Large intestine (tissue), 3 donors: ENCODE data around the gene DDX24. TPM values are rescaled to one million over a fixed set of nuclear protein-coding genes. Genes with fewer than 3 reads are reported as not detected.

Experiments
- DNase-seq, 2 donors: peaks; one replicate each; pipeline versions ENCODE4 v3.0.0 to v3.0.0-alpha.2; 2013
- H3K27ac ChIP-seq: one replicate; pipeline ENCODE4 v1.5.1; 2013; ENCODE audit warnings: low read length
- H3K27me3 ChIP-seq: 2 replicates; pipeline ENCODE4 v1.6.1; 2013; ENCODE audit warnings: low read length; ENCODE audit not compliant: control insufficient read depth, insufficient read depth
- H3K36me3 ChIP-seq: 2 replicates; pipeline ENCODE4 v1.6.1; 2013; ENCODE audit warnings: low read length; ENCODE audit not compliant: control insufficient read depth, insufficient read depth
- H3K4me1 ChIP-seq: one replicate; pipeline ENCODE4 v1.6.1; 2013; ENCODE audit warnings: low read length; ENCODE audit not compliant: control insufficient read depth, insufficient read depth
- H3K4me3 ChIP-seq: one replicate; pipeline ENCODE4 v1.5.1; 2013; ENCODE audit warnings: low read length
- H3K9me3 ChIP-seq: one replicate; pipeline ENCODE4 v1.6.1; 2013; ENCODE audit warnings: mild to moderate bottlenecking, low read depth, low read length, moderate library complexity; ENCODE audit not compliant: control insufficient read depth
- WGBS: methylation state at CpG from one replicate; pipeline ENCODE4 v1.1.5; 2013; ENCODE audit warnings: low lambda C conversion rate; ENCODE audit not compliant: insufficient coverage; 5-methylcytosine and 5-hydroxymethylcytosine counted together
- polyA plus RNA-seq: library from polyadenylated mRNA; unstranded; fragments of 120-200 nt; gene quantifications from one replicate; pipeline ENCODE4 v1.2.1, GENCODE V29; 2013

Gene DDX24
- polyA plus RNA-seq, 1 donor, result 109 TPM

DNA sequence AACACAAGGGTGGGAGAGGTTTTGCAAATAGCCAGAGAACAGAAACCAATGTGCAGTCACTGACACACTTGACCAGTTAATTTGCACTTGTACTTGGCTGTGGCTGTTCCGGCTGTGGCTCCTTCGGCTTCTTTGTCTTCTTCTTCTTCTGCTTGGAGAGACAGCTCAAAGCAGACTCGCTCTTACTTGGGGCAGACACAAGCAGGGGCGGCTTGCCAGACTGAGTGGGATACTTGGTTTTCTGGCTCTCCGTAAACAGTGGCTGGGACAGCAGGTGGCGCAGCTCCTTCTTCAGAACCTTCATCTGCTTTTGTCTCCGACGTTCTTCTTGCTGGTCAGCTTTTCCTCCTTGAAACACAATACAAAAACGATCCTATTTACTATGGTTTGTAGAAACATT is 29.9 kb downstream of the DDX24 start:
- Histone ChIP-seq H3K27me3 (no peaks in the 10 kb centered on the region), H3K36me3 (peaks cover 91% of the 10 kb centered on the region), H3K9me3 (no peaks in the 10 kb centered on the region), H3K27ac (no peak overlapping the region), H3K4me1 (no peaks in the 10 kb centered on the region), H3K4me3 (no peak overlapping the region)
- DNase-seq, result peak in 1 of 2 donors; percentile 30
- WGBS, result 43% methylated on average over 4 of the region's 9 CpGs

GRCh38 chr14:94050231-94050880 is 30.6 kb downstream of the DDX24 start:
- H3K4me1 ChIP-seq, result no peaks in the 10 kb centered on the region
- peaks cover 91% of the 10 kb centered on the region for H3K36me3 ChIP-seq
- no peak for DNase-seq
- H3K9me3 ChIP-seq, result no peaks in the 10 kb centered on the region
- no CpG with 5 or more reads among the region's 6 CpGs for WGBS
- no peaks in the 10 kb centered on the region for H3K27me3 ChIP-seq
- H3K27ac ChIP-seq, result no peak overlapping the region
- H3K4me3 ChIP-seq, result no peak overlapping the region

DNA sequence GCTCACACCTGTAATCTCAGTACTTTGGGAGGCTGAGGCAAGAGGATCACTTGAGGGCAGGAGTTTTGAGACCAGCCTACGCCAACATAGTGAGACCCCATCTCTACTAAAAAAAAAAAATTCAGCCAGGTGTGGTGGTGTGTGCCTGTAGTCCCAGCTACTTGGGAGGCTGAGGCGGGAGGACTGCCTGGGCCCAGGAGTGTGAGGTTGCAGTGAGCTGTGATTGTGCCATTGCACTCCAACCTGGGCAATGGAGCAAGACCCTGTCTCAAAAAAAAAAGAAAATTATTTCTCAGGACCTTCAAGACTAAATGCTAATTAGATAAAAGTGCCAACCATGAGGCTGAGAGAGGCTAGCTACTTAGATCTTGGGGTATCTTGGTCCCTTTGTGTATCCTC is 31.4 kb downstream of the DDX24 start:
- no CpG with 5 or more reads among the region's 2 CpGs for WGBS
- Histone ChIP-seq H3K27ac (no peak overlapping the region), H3K36me3 (peaks cover 86% of the 10 kb centered on the region), H3K9me3 (no peaks in the 10 kb centered on the region), H3K27me3 (no peaks in the 10 kb centered on the region), H3K4me3 (no peak overlapping the region), H3K4me1 (no peaks in the 10 kb centered on the region)
- DNase-seq, result no peak

GRCh38 chr14:94048691-94049624 is 32.0 kb downstream of the DDX24 start:
- Histone ChIP-seq H3K4me3 (no peak overlapping the region), H3K27ac (no peak overlapping the region), H3K27me3 (no peaks in the 10 kb centered on the region), H3K4me1 (no peaks in the 10 kb centered on the region), H3K36me3 (peaks cover 85% of the 10 kb centered on the region), H3K9me3 (no peaks in the 10 kb centered on the region)
- DNase-seq, result no peak
- WGBS, result no CpG with 5 or more reads among the region's 10 CpGs

DNA sequence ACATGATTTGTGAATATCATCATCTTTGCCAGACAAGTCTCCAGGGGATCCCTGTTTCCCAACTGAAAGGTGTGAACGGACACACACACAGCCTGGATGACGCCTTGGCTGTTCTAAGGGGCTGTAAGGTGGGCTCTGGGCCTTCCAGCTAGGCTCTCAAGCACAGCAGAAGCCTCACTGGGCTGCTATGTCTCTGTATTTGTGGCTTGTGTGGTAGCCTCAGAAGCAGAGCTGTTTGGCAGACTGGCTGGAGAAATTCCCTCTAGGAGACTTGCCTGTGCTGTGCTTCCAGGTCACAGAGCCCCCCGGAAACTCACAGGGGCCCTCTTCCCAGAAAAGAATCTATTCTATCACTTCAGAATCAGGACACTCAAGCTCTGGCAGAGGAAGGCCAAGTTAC is 33.4 kb downstream of the DDX24 start:
- Histone ChIP-seq H3K9me3 (no peaks in the 10 kb centered on the region), H3K27ac (no peak overlapping the region), H3K4me3 (no peak overlapping the region), H3K27me3 (no peaks in the 10 kb centered on the region), H3K4me1 (no peaks in the 10 kb centered on the region), H3K36me3 (peaks cover 83% of the 10 kb centered on the region)
- no peak for DNase-seq
- no CpG with 5 or more reads among the region's 3 CpGs for WGBS

- Histone ChIP-seq H3K27ac (no peak overlapping the region), H3K27me3 (no peaks in the 10 kb centered on the region), H3K4me3 (no peak overlapping the region), H3K9me3 (no peaks in the 10 kb centered on the region), H3K36me3 (peaks cover 75% of the 10 kb centered on the region), H3K4me1 (no peaks in the 10 kb centered on the region)
- no CpG with 5 or more reads among the region's 7 CpGs for WGBS
- DNase-seq, result no peak
These were observed 34.2 kb downstream of the DDX24 start for GRCh38 chr14:94046696-94047250.

- Histone ChIP-seq H3K27ac (no peak overlapping the region), H3K4me1 (no peaks in the 10 kb centered on the region), H3K27me3 (no peaks in the 10 kb centered on the region), H3K36me3 (peaks cover 64% of the 10 kb centered on the region), H3K9me3 (no peaks in the 10 kb centered on the region), H3K4me3 (no peak overlapping the region)
- DNase-seq, result no peak
- no CpG with 5 or more reads among the region's 19 CpGs for WGBS
These were observed 35.2 kb downstream of the DDX24 start for GRCh38 chr14:94045563-94046345.

GRCh38 chr14:94045101-94045500 is 35.9 kb downstream of the DDX24 start:
- Histone ChIP-seq H3K27me3 (no peaks in the 10 kb centered on the region), H3K4me1 (no peaks in the 10 kb centered on the region), H3K9me3 (no peaks in the 10 kb centered on the region), H3K4me3 (no peak overlapping the region), H3K27ac (no peak overlapping the region), H3K36me3 (peaks cover 60% of the 10 kb centered on the region)
- no CpG with 5 or more reads among the region's 8 CpGs for WGBS
- DNase-seq, result no peak

GRCh38 chr14:94044476-94045091 is 36.4 kb downstream of the DDX24 start:
- no CpG with 5 or more reads among the region's 20 CpGs for WGBS
- Histone ChIP-seq H3K9me3 (no peaks in the 10 kb centered on the region), H3K27ac (no peak overlapping the region), H3K4me3 (no peak overlapping the region), H3K27me3 (no peaks in the 10 kb centered on the region), H3K36me3 (peaks cover 55% of the 10 kb centered on the region), H3K4me1 (no peaks in the 10 kb centered on the region)
- DNase-seq, result no peak
